Non-pigmented ciliary epithelial cell (primary cell): ENCODE data around the gene RSKR.
"Not testable (repeated sequence)": the region's sequence is repeated elsewhere in the genome, so short reads cannot be mapped to it uniquely, and the experiment has no call there.

ENCODE experiments used
- DNase-seq: peaks from one replicate; pipeline ENCODE4 v3.0.0-alpha.2; 2010; ENCODE audit warnings: low read depth

Gene RSKR

GRCh38 chr17:28622186-28622585, 8.2 kb upstream of the RSKR start:
- DNase-seq: no peak

- no peak for DNase-seq
Measured at GRCh38 chr17:28620010-28620409, 6.0 kb upstream of the RSKR start.

GRCh38 chr17:28618464-28618863, 4.5 kb upstream of the RSKR start:
- DNase-seq: no peak

GRCh38 chr17:28616281-28616680, 2.3 kb upstream of the RSKR start:
- DNase-seq: no peak

GRCh38 chr17:28615260-28615940, 1.4 kb upstream of the RSKR start:
- DNase-seq: no peak

- DNase-seq: peak; percentile 4
Measured at GRCh38 chr17:28612936-28613872, 781 bp downstream of the RSKR start.

- DNase-seq: no peak
Measured at GRCh38 chr17:28612531-28612930, 1.5 kb downstream of the RSKR start.

- no peak for DNase-seq
Measured at GRCh38 chr17:28610376-28610775, 3.6 kb downstream of the RSKR start.

GRCh38 chr17:28604031-28604430, 10.0 kb downstream of the RSKR start:
- DNase-seq: not testable (repeated sequence)

- DNase-seq: peak; percentile 72
Measured at GRCh38 chr17:28599311-28600184, 14.4 kb downstream of the RSKR start.

GRCh38 chr17:28598799-28599310, 15.1 kb downstream of the RSKR start, which contains the start of gene SPAG5:
Gene SPAG5, minus strand, starts transcription at chr17:28599025. Its CDS starts 79 bp downstream, at chr17:28598946.
- DNase-seq: peak; percentile 57

- DNase-seq: no peak
Measured at GRCh38 chr17:28598389-28598788, 15.6 kb downstream of the RSKR start.

- DNase-seq: no peak
Measured at GRCh38 chr17:28597606-28598383, 16.2 kb downstream of the RSKR start.

GRCh38 chr17:28592260-28592659, 21.7 kb downstream of the RSKR start:
- no peak for DNase-seq

- no peak for DNase-seq
Measured at GRCh38 chr17:28585851-28586250, 28.1 kb downstream of the RSKR start.

GRCh38 chr17:28584434-28584833, 29.6 kb downstream of the RSKR start:
- DNase-seq: no peak

GRCh38 chr17:28582513-28582912, 31.5 kb downstream of the RSKR start:
- no peak for DNase-seq

GRCh38 chr17:28580959-28581358, 33.0 kb downstream of the RSKR start:
- no peak for DNase-seq

GRCh38 chr17:28579526-28579925, 34.5 kb downstream of the RSKR start:
- no peak for DNase-seq

- DNase-seq: no peak
Measured at GRCh38 chr17:28578246-28579195, 35.5 kb downstream of the RSKR start.
